ENCODE data around the gene TCF7L1.

GRCh38 chr2:85170938-85171475, 37.8 kb downstream of the TCF7L1 start:
- TF ChIP-seq, protein P1, sequence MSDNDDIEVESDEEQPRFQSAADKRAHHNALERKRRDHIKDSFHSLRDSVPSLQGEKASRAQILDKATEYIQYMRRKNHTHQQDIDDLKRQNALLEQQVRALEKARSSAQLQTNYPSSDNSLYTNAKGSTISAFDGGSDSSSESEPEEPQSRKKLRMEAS (IDR thresholded peaks at IDR 0.05; ENCODE audit: low read depth), result no peak
- TF ChIP-seq, protein P2, sequence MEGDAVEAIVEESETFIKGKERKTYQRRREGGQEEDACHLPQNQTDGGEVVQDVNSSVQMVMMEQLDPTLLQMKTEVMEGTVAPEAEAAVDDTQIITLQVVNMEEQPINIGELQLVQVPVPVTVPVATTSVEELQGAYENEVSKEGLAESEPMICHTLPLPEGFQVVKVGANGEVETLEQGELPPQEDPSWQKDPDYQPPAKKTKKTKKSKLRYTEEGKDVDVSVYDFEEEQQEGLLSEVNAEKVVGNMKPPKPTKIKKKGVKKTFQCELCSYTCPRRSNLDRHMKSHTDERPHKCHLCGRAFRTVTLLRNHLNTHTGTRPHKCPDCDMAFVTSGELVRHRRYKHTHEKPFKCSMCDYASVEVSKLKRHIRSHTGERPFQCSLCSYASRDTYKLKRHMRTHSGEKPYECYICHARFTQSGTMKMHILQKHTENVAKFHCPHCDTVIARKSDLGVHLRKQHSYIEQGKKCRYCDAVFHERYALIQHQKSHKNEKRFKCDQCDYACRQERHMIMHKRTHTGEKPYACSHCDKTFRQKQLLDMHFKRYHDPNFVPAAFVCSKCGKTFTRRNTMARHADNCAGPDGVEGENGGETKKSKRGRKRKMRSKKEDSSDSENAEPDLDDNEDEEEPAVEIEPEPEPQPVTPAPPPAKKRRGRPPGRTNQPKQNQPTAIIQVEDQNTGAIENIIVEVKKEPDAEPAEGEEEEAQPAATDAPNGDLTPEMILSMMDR (IDR thresholded peaks at IDR 0.05), result no peak
- TF ChIP-seq SIN3A (IDR thresholded peaks at IDR 0.05; ENCODE audit: borderline replicate concordance, low read depth, low read length) (no peak), RAD21 (IDR thresholded peaks at IDR 0.05; ENCODE audit: low read length) (no peak), FOXM1 (IDR thresholded peaks at IDR 0.05; ENCODE audit: low read depth) (no peak), NFIC (IDR thresholded peaks at IDR 0.05; ENCODE audit: borderline replicate concordance) (no peak), EZH2phosphoT487 (IDR thresholded peaks at IDR 0.05; ENCODE audit: borderline replicate concordance, low read depth) (no peak), NRF1 (IDR thresholded peaks at IDR 0.05; ENCODE audit: low read depth, low read length) (no peak), POLR2AphosphoS5 (IDR thresholded peaks at IDR 0.05; ENCODE audit: low read depth, low read length) (no peak), EP300 (IDR thresholded peaks at IDR 0.05; ENCODE audit: borderline replicate concordance in 1 of 2, low read depth in 1 of 2, low read length in 1 of 2) (no peak)

All from SK-N-SH (cell line).